Renal pelvis (tissue), 4 donors: ENCODE measurements around the gene CLTB. TPM values are rescaled to one million over a fixed set of nuclear protein-coding genes. Genes with fewer than 3 reads are reported as not detected.

ENCODE experiments used
- DNase-seq: peaks from one replicate; pipeline ENCODE4 v3.0.0-alpha.2; 2013
- polyA plus RNA-seq, 3 donors: library from polyadenylated mRNA; unstranded; fragments of 120-200 nt; gene quantifications; one replicate each; pipeline ENCODE4 v1.2.1, GENCODE V29; 2013; ENCODE audit not compliant: insufficient read length in 3 of 3

The CLTB gene
- polyA plus RNA-seq, 3 donors, result 53.0 to 63.3 (median 55.3) TPM

DNA sequence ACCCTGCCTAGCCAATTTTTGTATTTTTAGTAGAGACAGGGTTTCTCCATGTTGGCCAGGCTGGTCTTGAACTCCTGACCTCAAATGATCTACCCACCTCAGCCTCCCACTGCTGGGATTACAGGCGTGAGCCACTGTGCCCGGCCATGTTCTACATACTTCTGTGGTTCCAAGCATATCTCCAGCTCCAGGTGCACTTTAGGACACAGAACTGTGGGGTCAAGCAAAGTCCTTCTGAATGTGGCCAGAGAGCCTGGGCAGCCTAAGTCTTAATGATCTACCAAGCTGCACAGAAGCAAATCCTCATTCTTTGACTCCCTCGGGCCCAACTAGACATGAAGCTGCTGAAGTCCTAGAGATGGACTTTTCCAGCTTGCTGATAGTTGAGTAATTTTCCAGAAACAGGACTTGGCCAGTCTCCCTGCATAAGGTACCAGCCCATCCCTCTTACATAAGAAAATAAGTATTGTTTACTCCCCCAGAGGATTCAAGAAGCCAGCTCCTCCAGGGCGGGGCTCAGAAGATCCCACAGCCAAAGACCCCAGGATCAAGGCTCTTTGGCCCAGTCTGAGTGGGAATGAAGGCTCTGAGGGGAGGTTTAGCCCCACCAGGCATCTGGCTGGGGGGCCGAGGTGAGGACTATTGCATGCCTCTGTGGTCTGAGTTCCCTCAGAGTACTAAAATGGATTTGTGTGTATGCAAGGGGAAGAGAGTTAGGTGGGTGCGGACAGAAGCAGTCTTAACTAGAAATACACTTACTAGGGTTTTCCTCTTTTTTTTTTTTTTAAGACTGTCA is 8.7 kb downstream of the CLTB start:
- DNase-seq, result no peak

DNA sequence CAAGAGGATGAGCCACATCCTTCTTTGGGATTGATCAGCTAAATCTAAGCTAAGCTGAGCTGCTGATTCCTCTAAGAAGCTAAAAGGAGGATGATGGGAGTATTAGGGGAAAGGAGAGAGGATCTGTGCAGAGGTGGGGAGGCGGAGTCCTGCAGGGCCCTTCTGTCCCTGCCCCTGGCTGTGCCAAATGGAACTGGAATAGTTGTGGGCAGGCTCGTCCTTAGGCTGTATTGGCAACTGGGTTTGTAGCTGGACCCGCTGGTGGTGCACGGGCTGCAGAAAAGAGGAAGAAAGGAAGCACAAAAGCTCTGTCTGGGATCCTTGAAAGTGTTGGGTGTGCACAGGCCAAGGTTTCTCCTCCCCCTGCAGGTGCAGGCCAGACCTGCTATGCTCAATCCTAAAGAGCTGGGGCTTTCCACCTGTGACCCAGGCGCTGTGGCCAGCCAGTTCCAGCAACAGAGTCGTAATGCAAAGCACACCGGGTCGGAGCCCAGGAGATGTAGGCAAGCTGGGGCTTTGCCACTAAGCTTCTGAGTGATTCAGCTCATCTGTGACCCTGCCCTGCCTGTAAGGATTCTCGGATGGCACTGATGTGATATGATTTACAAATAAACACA is 9.8 kb downstream of the CLTB start:
- DNase-seq, result no peak

DNA sequence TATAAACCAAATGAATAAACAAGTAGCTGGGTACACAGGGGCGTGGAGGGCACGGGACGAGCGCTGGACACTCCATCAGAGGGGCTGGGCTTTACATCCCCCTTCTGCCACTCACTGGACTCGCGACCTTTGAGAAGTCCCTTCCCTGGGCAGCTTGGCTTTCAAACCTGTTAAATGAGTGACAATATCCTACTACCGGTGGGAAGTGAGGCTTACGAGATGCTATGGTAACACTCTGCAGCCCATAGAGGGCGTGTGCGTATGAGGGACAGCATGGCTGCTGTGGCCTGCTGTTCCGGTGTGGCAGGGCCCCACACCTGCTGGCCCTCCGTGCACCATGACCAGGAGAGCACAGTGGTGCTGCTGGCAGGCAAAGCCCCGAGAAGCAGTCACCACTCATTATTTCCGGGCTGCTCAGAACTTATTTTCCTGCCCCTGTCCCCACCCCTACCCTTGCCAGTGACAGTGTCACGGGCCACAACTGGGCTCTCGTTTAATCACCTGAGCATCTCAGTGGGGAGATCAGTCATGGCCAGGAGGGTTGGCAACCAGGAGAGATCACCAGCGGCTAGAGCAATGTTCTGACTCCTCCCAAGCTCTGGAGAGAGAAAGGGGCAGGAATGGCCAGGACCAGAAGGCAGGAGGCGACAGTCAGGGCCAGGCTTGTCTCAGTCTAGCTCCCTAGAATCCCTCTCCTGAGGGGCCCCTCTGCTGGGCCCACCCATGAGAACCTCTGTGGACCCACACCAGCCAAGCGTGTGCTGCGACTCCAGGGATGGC is 10.5 kb downstream of the CLTB start:
- DNase-seq, result no peak

DNA sequence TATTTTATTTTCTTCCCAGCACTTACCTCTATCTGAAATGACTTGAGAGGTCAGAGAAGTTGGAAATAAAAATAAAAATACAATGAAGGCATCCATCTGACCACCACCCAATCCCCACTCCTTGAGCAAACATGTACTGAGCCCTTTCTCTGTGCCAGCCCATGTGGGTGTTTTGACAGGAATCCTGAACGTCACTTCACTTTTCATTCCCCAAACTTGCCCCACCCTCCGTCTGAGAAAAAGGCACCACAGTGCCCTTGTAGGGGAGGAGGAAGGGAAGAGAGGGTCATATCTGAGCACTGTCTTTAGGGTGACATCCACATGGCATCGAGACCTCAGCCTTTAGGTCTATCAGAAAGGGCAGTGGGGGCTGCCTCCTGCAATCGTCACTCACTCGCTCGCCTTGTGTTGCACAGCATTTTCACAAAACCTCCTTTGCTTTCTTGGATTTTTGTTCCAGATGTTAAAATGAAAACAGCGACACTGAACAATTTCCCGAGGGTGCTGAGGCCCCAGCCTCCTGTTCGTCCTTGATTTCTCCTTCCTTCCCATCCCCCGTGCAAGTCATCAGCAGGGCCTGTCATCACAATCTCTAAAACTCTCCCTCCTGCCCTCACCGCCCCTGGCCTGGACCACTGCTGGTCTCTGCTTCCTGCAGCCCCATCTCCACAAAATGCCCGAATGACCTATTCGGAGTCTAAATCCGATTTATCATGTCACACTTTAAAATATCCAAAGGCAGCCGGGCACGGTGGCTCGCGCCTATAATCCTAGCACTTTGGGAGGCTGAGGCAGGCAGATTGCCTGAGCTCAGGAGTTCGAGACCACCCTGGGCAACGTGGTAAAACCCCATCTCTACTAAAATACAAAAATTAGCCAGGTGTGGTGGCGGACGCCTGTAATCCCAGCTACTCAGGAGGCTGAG is 14.8 kb downstream of the CLTB start:
- no peak for DNase-seq

DNA sequence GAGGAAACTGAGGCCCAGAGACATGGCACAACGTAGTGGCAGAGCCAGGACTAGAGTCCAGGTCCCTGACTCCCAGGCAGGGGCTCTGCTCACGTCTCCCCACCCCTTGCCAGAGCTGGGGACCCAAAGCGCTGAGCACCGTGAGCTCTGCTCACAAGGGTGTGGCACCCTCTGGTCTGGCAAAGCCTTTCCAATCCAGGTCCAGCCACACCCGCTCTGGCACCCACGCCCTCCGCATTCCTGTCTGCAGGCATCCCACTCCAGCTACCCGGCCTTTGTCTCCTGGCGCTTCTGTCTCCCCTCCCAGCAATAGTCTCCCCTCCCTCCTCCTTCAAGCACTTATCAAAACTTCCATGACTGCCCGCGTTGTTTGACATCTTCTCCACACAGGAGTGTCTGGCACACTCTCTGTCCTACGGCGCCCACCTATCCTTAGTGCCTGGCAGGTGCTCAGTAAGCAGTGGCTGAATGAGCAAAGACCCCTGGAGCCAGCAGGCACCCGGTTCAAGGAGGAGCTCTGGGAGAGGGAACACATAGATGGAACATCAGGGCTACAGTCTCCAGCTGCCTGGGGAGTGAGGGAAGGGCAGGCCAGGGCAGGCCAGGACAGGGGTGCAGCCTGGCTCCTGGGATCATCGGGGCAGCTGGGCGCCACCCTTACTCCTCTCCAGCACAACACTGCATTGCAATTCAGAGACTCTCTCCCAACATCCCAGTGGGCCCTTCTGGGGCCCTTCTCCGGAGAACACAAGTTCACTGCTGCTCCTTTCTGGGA is 15.8 kb downstream of the CLTB start:
- DNase-seq, result no peak

DNA sequence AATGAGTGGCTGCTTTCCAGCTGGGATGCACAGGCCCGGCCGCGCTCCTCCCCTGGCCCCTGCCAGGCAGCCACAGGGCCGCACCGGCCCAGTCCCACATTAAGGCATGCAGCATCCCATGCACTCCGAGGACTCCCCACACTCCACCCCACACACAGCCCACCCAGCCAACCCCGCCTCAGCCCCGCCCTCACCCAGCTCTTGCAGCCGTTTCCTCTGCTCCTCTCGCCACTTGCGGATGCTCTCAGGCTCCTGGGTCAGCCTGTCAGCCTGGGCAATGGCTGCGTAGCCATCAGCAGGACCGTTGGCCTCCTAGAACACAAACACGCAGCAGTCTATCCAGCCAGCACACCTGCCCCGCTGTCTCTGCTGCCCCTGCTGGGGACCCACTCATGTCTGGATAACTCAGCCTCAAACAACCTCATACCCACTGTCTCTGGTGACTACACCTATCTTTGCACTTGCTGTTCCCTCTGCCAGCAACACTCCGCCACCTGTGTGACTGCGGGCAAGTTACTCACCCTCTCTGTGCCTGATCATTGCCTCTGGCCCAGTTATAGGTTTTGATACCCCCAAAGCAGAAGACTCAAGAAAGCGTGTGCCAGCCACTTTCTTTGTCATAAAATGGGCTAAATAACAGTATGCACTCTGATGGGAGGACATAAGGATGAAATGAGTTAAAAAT is 18.5 kb downstream of the CLTB start:
- no peak for DNase-seq

DNA sequence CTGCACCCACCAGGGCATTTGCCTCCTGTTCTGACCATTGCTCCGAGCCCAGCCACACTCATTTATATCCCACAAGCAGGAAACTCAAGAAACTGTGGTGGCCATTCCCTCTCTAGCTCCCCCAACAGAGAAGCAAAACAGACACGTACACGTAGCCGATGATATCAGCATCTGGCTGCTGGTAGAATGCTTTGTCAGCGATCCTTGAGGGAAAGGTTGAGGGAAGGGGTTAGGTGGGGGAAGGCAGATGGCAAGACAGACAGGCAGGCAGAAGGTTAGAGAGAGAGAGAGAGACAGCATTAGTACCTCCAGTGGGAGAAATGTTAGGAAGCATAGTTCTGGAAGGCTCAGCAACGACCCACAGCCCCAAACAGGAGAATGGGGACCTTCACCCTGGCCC is 20.0 kb downstream of the CLTB start:
- DNase-seq, result no peak

DNA sequence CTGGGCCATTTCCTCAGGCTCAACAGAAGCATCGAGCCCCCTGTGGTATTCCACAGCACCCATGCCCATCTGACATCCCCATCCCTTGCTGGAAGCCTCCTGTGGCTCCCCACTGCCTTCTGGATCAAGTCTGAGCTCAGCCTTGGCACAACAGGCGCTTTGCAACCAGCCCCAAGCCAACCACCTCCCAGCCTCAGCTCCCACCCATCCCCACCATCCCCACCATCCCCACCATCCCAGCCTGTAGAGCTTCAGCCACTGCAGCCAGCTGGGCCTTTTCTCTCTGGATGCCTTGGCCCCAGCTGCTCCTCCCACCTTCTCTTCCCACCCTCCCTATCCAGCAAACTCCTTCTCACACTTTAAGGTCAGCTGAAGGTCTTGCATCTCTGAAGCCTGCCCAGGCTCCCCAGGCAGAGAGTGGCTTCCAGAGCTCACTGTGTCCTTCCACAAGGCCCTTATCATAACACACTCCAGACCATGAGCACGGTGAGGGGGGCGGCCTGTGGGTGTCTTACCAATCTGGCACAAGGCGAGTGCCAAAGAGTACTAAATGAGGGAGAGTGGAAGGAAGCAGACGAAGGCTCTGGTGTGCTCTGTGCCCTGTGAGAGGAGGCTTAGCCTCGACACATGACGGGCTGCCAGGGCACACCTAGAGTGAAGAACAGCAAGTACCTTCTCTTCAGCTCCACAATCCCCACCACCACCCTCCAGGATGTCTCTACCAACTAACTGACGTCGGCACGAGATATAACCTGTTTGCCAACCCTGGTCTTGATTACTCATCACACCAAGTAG is 21.3 kb downstream of the CLTB start:
- peak; percentile 10 for DNase-seq

DNA sequence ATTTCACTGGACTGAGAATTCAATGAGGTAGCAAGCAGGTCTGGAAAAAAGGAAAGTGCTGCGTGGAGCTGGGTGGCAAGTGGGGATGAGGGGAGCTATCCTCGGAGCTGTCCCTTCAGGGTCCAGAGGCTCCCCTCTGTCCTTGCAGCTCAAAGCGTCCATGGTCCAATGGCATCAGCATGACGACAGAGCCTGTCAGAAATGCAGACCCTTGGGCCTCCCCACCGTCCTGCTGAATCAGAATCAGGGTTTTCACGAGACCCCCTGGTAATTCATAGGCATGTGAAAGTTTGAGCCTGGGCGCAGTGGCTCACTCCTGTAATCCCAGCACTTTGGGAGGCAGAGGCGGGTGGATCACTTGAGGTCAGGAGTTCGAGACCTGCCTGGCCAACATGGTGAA is 22.2 kb downstream of the CLTB start:
- no peak for DNase-seq

DNA sequence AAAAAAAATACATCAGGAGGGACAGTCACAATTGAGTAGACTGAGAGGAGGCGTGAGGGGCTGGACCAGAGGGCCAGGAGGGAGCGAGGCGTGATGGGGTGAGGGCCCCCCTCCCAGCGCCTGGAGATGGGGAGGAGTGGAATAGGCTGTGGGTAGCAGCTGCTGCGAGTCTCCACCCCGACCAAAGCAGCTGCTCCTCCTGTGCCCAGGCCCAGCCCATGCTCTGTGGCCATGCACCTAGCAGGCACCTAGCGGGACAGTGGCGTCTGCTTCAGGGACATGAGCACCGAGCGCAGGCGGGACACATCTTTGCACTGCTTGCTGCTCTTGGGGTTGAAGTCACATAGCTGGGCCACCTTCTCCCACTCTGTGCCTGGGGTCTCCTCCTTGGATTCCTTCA is 23.8 kb downstream of the CLTB start:
- no peak for DNase-seq

DNA sequence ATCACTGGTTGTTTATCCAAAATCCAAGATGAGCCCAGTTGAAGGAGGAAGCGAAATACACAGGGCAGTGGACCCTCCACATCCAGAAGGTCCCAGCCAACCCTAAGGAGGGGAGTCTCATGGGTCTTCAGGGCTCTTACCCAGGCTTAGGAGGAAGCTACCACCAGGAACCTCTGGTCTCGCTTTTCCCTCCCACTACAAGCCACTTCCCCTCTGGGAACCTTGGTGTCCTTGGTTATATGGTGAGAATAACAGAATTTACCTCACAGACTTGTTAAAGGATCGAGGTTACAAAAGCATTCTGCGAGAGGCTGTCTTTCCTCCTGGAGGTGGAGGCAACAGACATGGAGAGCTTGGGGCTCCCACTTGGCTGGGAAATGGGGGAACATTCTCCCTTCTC is 24.3 kb downstream of the CLTB start:
- no peak for DNase-seq

DNA sequence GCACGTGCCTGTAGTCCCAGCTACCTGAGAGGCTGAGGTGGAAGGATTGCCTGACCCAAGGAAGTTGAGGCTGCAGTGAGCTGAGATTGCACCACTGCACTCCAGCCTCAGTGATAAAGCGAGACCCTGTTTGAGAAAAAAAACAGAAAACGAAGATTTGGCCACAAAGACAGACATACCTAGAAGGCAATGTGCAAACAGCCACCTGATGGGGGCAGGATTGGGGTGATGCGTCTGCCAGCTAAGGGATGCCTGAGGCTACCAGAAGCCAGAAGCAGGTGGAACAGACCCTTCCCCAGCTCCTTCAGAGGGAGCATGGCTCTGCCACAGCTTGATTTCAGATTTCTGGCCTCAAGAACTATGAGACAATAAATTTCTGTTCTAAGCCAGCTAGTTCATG is 24.9 kb downstream of the CLTB start:
- DNase-seq, result no peak

DNA sequence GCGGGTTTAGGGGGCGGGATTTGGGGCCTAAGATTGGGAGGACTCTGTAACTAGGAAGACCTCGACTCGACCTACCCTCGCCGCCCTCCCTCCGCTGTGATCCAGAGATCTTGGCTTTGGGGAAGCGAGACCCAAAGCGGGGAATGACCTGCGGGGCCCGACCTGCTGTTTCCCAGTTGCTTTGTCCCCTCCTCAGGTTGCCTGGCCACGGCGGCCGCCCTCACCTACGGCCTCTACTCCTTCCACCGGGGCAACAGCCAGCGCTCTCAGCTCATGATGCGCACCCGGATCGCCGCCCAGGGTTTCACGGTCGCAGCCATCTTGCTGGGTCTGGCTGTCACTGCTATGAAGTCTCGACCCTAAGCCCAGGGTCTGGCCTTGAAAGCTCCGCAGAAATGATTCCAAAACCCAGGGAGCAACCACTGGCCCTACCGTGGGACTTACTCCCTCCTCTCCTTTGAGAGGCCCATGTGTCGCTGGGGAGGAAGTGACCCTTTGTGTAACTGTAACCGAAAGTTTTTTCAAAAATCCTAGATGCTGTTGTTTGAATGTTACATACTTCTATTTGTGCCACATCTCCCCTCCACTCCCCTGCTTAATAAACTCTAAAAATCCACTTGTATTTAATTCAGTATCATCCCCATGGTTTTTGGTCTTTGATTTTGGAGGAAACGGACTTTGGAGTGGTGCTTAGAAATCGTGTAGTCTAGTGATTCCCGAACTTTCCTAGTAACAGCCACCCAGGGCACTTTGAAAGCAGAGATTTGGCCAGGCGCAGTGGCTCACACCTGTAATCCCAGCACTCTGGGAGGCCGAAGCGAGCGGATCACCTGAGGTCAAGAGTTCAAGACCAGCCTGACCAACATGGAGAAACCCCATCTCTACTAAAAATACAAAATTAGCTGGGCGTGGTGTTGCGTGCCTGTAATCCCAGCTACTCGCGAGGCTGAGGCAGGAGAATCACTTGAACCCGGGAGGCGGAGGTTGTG is 26.9 kb downstream of the CLTB start:
- DNase-seq, result no peak

DNA sequence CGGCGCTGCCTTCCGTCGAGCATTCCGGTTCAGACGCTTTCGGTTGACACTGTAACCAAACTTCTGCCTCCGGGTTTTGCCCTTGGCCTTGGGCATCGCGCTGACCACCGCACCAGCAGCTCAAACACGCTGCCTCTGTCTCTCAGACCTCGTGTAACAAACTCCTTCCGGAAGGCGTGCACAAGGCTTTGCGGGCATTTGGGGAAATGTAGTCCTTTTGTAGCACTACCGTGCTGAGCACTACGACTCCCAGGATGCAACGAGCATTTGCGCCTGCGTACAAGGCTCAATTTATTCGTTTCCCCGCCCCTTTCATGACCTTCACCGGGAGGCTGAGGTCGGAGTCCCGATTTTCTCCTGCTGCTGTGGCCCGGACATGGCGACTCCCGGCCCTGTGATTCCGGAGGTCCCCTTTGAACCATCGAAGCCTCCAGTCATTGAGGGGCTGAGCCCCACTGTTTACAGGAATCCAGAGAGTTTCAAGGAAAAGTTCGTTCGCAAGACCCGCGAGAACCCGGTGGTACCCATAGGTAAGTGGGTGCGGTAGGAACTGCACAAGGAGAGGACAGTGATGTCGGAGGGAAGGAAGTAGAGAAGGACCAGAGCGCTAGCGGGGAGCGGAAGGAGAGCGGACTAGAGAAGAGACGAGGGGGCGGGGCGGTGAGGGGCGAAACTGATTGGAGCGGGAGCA is 27.8 kb downstream of the CLTB start, which contains the start of the genes HIGD2A and NOP16:
Gene HIGD2A, plus strand, starts transcription at position 308 of the 691 bp plus-strand sequence. Its CDS starts 69 bp downstream, at position 377.
Gene NOP16, minus strand, starts transcription at position 155 of the 691 bp plus-strand sequence. Its CDS starts 59 bp downstream, at position 96.
- DNase-seq, result peak; percentile 99

DNA sequence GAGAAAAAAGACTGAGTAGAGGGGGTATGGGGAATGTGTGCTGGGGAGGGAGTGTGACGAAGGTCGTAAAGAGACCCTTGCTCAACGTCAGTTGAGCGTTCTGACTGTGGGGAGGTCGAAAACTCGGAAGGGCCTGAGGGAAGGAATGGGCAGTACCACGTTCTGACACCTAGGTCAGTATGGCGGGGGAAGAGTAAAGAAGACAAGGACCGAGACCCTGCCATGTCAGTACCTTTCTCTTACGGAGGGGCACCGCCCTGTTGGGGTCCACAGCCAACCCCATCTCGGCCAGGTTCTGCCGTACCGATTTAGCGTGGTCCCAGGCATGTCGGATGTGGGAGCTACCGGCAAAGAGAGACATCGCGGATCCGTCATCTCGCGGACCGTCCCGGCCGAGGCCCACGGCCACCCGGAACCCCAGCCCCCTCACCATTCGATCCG is 28.3 kb downstream of the CLTB start:
- DNase-seq, result peak; percentile 16

DNA sequence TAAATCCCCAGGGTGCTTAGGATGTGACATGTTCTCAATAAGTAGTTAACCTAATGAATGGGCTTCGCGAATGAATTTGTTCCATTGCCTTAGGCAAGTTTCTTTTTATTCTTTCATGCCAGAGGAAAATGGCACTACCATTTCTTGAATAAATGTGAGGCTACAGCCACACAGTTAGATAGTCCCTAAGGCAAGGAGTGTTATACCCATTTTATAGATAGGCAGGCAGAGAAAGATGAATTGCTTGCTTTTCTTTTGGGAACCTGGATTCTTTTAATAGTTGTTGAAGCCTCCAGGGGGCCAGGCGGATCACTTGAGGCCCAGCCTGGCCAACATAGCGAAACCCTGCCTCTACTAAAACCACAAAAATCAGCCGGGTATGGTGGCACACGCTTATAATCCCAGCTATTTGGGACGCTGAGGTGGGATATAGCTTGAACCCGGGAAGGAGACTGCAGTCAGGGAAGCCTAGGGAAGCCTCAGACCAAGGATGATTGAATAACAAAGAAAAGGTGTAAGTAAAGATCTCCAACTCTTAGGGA is 28.9 kb downstream of the CLTB start:
- no peak for DNase-seq

DNA sequence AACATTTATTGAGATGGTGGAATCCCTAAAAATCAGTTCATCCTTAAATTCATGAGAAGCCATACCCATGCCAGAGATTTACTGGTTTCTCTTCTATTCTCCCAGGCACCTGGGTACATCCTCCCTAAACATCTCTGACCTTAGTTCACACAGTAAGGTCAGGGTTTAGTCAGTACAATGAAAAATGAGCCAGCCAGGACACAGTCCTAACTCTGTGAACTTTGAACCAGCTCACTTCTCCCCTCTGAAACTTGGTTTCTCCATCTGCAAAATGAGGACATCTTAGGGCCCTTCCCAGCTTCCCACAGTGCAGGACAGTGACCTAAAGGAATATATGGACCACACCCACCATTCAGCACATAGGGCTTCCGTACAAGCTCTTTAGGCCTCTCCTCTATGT is 29.8 kb downstream of the CLTB start:
- DNase-seq, result no peak
